Mesodermal cell (in vitro differentiated cells): Measurements from ENCODE around the gene ZNF716. TPM values are rescaled to one million over a fixed set of nuclear protein-coding genes. Genes with fewer than 3 reads are reported as not detected.
"Not testable (repeated sequence)": the region's sequence is repeated elsewhere in the genome, so short reads cannot be mapped to it uniquely, and the experiment has no call there.

ENCODE experiments used
- H3K27ac ChIP-seq: 2 replicates; pipeline ENCODE4 v1.7.0; 2013; ENCODE audit warnings: mild to moderate bottlenecking, low read depth, low read length, moderate library complexity; ENCODE audit not compliant: severe bottlenecking
- H3K36me3 ChIP-seq: 2 replicates; pipeline ENCODE4 v1.7.1; 2013; ENCODE audit warnings: mild to moderate bottlenecking, low read length, moderate library complexity; ENCODE audit not compliant: control insufficient read depth, insufficient read depth
- H3K4me1 ChIP-seq: one replicate; pipeline ENCODE4 v1.7.1; 2013; ENCODE audit warnings: mild to moderate bottlenecking, low read length; ENCODE audit not compliant: insufficient read depth, control insufficient read depth, poor library complexity, severe bottlenecking
- H3K4me3 ChIP-seq: 2 replicates; pipeline ENCODE4 v1.7.0; 2013; ENCODE audit warnings: low read length, control low read depth, mild to moderate bottlenecking; ENCODE audit not compliant: insufficient read depth, poor library complexity, severe bottlenecking; ENCODE audit errors: extremely low read depth
- H3K9me3 ChIP-seq: 2 replicates; pipeline ENCODE4 v1.7.1; 2013; ENCODE audit warnings: mild to moderate bottlenecking, low read length, moderate library complexity; ENCODE audit not compliant: control insufficient read depth
- WGBS, 2 experiments: methylation state at CpG; one replicate each; pipeline ENCODE4 v1.1.5; 2013; ENCODE audit warnings: missing lambda C conversion rate in 2 of 2; ENCODE audit not compliant: insufficient coverage in 2 of 2; 5-methylcytosine and 5-hydroxymethylcytosine counted together
- polyA plus RNA-seq, 2 experiments: library from polyadenylated mRNA; stranded (reverse); fragments of 50-300 nt; gene quantifications; one replicate each; pipeline ENCODE4 v1.2.3, GENCODE V29; 2013

ZNF716 gene
- polyA plus RNA-seq (2013, experiment 1 of 2) = not detected
- not detected for polyA plus RNA-seq (2013, experiment 2 of 2)

- H3K27ac ChIP-seq = no peak within 1 kb of the TSS
- H3K36me3 ChIP-seq = no peaks in the 10 kb centered on the region
- no peaks in the 10 kb centered on the region for H3K4me1 ChIP-seq
- 85 to 87% methylated on average over 9 of the region's 10 CpGs for WGBS, 2 experiments
- H3K9me3 ChIP-seq = peaks cover 56% of the 10 kb centered on the region
- H3K4me3 ChIP-seq = no peak within 1 kb of the TSS
These were observed at the start of gene ZNF716 for GRCh38 chr7:57449904-57450303. ZNF716 (plus strand) TSS chr7:57450177; CDS start chr7:57450289, 112 bp downstream.

GRCh38 chr7:57400531-57401155 is 49.3 kb upstream of the ZNF716 start:
- Histone ChIP-seq H3K9me3 (peaks cover 84% of the 10 kb centered on the region), H3K27ac (no peak overlapping the region)
- 76 to 80% methylated on average over 5 to 10 of the region's 10 CpGs for WGBS, 2 experiments

DNA sequence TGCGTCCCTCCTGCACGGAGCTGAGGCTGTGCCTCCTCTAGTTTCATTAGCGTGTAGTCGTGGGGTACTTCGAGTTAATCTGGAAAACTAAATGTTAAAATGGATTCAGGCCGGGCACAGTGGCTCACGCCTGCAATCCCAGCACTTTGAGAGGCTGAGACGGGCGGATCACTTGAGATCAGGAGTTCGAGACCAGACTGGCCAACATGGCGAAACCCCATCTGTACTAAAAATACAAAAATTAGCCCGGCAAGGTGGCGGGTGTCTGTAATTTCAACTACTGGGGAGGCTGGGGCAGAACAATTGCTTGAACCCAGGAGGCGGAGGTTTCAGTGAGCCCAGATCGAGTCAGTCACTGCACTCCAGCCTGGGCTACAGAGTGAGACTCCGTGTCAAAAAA is 46.9 kb upstream of the ZNF716 start:
- H3K4me1 ChIP-seq = not testable (repeated sequence)
- WGBS, 2 experiments = 70 to 88% methylated on average over 11 to 13 of the region's 16 CpGs

More at GRCh38 chr7:57400531-57401155, 49.3 kb upstream of the ZNF716 start:
- no peak overlapping the region for H3K4me3 ChIP-seq
- H3K36me3 ChIP-seq = no peaks in the 10 kb centered on the region
- no peaks in the 10 kb centered on the region for H3K4me1 ChIP-seq

GRCh38 chr7:57403601-57404342 is 46.2 kb upstream of the ZNF716 start:
- no peak overlapping the region for H3K27ac ChIP-seq

More for the DNA sequence above, 46.9 kb upstream of the ZNF716 start:
- not testable (repeated sequence) for H3K4me3 ChIP-seq, H3K27ac ChIP-seq, H3K36me3 ChIP-seq
- H3K9me3 ChIP-seq = peaks cover 82% of the 10 kb centered on the region

GRCh38 chr7:57404343-57404966 is 45.5 kb upstream of the ZNF716 start:
- H3K4me3 ChIP-seq = no peak overlapping the region
- no peaks in the 10 kb centered on the region for H3K36me3 ChIP-seq
- H3K27ac ChIP-seq = no peak overlapping the region
- peaks cover 83% of the 10 kb centered on the region for H3K9me3 ChIP-seq
- WGBS, 2 experiments = 88 to 90% methylated on average over 37 to 38 of the region's 38 CpGs
- H3K4me1 ChIP-seq = no peaks in the 10 kb centered on the region

More at GRCh38 chr7:57403601-57404342, 46.2 kb upstream of the ZNF716 start:
- H3K4me1 ChIP-seq = no peaks in the 10 kb centered on the region
- WGBS, 2 experiments = 78 to 83% methylated on average over 25 to 33 of the region's 36 CpGs
- no peak overlapping the region for H3K4me3 ChIP-seq
- peaks cover 82% of the 10 kb centered on the region for H3K9me3 ChIP-seq
- H3K36me3 ChIP-seq = no peaks in the 10 kb centered on the region

GRCh38 chr7:57404967-57405421 is 45.0 kb upstream of the ZNF716 start:
- H3K27ac ChIP-seq = no peak overlapping the region
- 92% methylated on average over 8 to 16 of the region's 24 CpGs for WGBS, 2 experiments
- peaks cover 82% of the 10 kb centered on the region for H3K9me3 ChIP-seq
- H3K36me3 ChIP-seq = no peaks in the 10 kb centered on the region
- H3K4me1 ChIP-seq = no peaks in the 10 kb centered on the region
- H3K4me3 ChIP-seq = no peak overlapping the region

- no peak overlapping the region for H3K27ac ChIP-seq
- no peaks in the 10 kb centered on the region for H3K4me1 ChIP-seq
- H3K9me3 ChIP-seq = peaks cover 82% of the 10 kb centered on the region
- H3K4me3 ChIP-seq = no peak overlapping the region
- H3K36me3 ChIP-seq = no peaks in the 10 kb centered on the region
- WGBS, 2 experiments = 29 to 100% methylated on average over 1 of the region's 7 CpGs
These were observed 42.9 kb upstream of the ZNF716 start for GRCh38 chr7:57407125-57407524.

DNA sequence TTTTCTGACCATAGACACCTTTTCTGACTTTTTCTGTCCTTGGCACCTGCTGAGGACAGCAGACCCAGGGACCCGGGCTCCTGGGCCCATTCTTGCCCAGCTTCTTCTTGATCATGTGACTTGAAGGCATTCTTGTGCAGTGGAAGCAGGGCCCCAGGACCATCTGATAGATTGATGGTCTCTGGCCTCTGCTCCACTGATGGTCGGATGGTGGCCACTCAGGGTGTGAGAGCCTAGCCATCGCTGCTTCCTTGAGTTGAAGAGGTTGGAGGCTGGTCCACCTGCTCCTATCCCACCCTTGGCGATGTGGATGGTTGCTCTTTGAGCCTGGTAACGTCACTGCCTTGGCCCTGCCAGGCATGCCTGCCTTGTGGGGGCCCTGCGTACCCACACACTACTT is 37.8 kb upstream of the ZNF716 start:
- H3K4me1 ChIP-seq = no peaks in the 10 kb centered on the region
- peaks cover 81% of the 10 kb centered on the region for H3K9me3 ChIP-seq
- no peak overlapping the region for H3K4me3 ChIP-seq
- WGBS, 2 experiments = 46 to 55% methylated on average over 6 of the region's 6 CpGs
- no peak overlapping the region for H3K27ac ChIP-seq
- no peaks in the 10 kb centered on the region for H3K36me3 ChIP-seq

GRCh38 chr7:57412618-57413017 is 37.4 kb upstream of the ZNF716 start:
- peaks cover 81% of the 10 kb centered on the region for H3K9me3 ChIP-seq

GRCh38 chr7:57413529-57414398 is 36.2 kb upstream of the ZNF716 start:
- Histone ChIP-seq H3K4me1 (no peaks in the 10 kb centered on the region), H3K27ac (no peak overlapping the region), H3K36me3 (no peaks in the 10 kb centered on the region), H3K4me3 (no peak overlapping the region), H3K9me3 (peaks cover 79% of the 10 kb centered on the region)
- 55 to 56% methylated on average over 6 of the region's 7 CpGs for WGBS, 2 experiments

More at GRCh38 chr7:57412618-57413017, 37.4 kb upstream of the ZNF716 start:
- H3K4me1 ChIP-seq = no peaks in the 10 kb centered on the region
- no peak overlapping the region for H3K27ac ChIP-seq
- no peaks in the 10 kb centered on the region for H3K36me3 ChIP-seq
- WGBS, 2 experiments = 46 to 78% methylated on average over 2 to 3 of the region's 3 CpGs
- H3K4me3 ChIP-seq = no peak overlapping the region
